Activated CD8-positive, alpha-beta memory T cell treated with anti-CD3 and anti-CD28 coated beads for 36 hours (primary cell): ENCODE data around the gene TIMM44. TPM values are rescaled to one million over a fixed set of nuclear protein-coding genes. Genes with fewer than 3 reads are reported as not detected.
"Not testable (repeated sequence)": the region's sequence is repeated elsewhere in the genome, so short reads cannot be mapped to it uniquely, and the experiment has no call there.

ENCODE experiments used
- CTCF ChIA-PET: fragments of 350-600 bp; sonication (Branson Sonifier 250); formaldehyde crosslinking; loops from one replicate; lab custom pipeline; 2021; ENCODE audit warnings: antibody characterized with exemption; lab: Charles Lee
- POLR2A ChIA-PET: fragments of 350-600 bp; sonication (Branson Sonifier 250); formaldehyde crosslinking; loops from one replicate; lab custom pipeline; 2021; ENCODE audit warnings: antibody characterized with exemption; lab: Charles Lee
- total RNA-seq, 2 experiments: library from RNA; stranded (reverse); gene quantifications; one replicate each; pipeline ENCODE4 v1.2.3, GENCODE V29; 2021

TIMM44 gene
- total RNA-seq, 2 experiments from 2014 or later = 115 to 118 TPM

DNA sequence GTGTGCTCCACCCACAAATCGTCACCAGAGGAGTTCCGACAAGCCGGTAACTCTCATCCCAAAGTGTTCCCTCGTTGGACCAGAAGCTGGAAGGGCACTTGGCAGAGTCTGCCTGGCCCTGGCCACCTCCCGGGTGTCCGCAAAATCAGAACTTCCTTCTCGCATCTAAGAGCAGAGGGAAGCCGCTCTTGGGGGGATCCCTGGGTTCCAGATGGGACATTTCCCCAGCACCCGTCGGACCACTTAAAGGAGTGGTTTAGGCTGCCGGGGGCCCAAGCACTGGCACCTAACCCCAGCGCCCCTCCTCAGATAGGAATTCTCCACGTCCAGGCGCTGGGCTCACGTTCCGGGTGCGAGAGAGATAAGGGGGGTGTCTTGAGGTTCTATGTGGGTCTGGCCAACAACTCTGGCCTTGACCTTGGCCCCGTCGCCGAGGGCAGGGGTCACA lies 40.6 kb downstream of the TIMM44 start:
- ChIA-PET POLR2A (interaction anchor here (0.5 to 1.5 kb wide), 2 partner anchors 18 to 1598 kb away, joined by 3 to 11 read pairs; partner anchors contain the start of gene SNAPC2), CTCF (interaction anchor here (1.0 to 1.6 kb wide), 6 partner anchors 9 to 222 kb away, joined by 3 to 24 read pairs (median 5); partner anchors contain the start of genes SNAPC2, TIMM44 and TRAPPC5)

DNA sequence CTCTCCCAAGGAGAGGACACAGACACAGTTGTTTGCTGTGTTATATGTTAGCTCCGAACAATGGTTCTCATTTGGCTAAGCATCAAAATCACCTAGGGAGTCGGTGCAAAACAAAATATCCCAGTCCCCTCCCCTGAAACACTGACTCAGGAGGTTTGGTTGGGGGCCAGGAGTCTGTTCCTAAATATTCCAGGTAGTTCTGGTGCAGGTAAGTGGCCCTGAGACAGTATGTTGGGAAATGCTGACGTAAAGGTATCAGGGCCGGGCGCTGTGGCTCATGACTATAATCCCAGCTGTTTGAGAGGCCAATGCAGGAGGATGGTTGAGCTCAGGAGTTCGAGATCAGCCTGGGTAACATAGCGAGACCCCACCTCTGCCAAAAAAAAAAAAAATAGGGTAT lies 42.1 kb downstream of the TIMM44 start:
- ChIA-PET CTCF (interaction anchor here (1.3 to 1.6 kb wide), 2 partner anchors 32 to 43 kb away, joined by 5 to 6 read pairs; no protein-coding TSS in a partner anchor), POLR2A (no interaction called here)

DNA sequence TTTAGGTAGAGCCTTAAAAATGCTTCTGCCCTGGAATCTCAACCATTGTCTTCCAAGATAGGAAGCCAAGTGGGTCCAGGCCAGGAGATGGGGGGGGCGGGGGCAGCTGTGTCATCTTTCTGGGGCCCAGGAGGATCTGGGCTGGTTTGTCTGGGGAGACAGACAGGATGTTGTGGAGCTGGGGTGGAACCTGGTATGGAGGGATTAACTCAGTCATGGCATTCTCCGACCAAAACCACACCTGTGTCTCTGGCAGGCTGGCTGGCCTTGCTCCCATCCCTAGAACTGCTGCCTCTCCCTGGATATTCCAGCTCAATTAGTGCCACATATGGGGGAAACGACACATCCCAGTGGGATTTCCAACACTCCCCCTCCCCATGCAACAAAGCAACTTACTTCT lies 42.5 kb downstream of the TIMM44 start:
- ChIA-PET POLR2A (no interaction called here), CTCF (interaction anchor here (1.3 to 1.6 kb wide), 2 partner anchors 32 to 44 kb away, joined by 5 to 6 read pairs; no protein-coding TSS in a partner anchor)

- ChIA-PET POLR2A (interaction anchor here (0.5 kb wide), 1 partner anchor 294 kb away, joined by 3 read pairs; no protein-coding TSS in a partner anchor), CTCF (interaction anchor here (1.3 kb wide), 1 partner anchor 31 kb away, joined by 5 read pairs; no protein-coding TSS in a partner anchor)
Observed at GRCh38 chr19:7900401-7900870, 43.0 kb downstream of the TIMM44 start.

GRCh38 chr19:7899751-7900378 lies 43.6 kb downstream of the TIMM44 start:
- CTCF ChIA-PET = interaction anchor here (1.3 kb wide), 1 partner anchor 31 kb away, joined by 5 read pairs; no protein-coding TSS in a partner anchor
- POLR2A ChIA-PET = interaction anchor here (0.5 kb wide), 1 partner anchor 295 kb away, joined by 3 read pairs; no protein-coding TSS in a partner anchor

DNA sequence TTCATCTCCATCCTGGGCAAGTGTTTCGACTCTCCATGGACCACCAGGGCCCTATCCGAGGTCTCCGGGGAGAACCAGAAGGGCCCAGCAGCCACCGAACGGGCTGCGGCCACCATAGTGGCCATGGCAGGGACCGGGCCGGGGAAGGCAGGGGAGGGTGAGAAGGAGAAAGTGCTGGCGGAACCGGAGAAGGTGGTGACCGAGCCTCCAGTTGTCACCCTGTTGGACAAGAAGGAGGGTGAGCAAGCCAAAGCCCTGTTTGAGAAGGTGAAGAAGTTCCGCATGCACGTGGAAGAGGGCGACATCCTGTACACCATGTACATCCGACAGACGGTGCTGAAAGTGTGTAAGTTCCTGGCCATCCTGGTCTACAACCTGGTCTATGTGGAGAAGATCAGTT lies 44.5 kb downstream of the TIMM44 start:
- ChIA-PET POLR2A (no interaction called here), CTCF (interaction anchor here (0.9 kb wide), 1 partner anchor 99 kb away, joined by 4 read pairs; no protein-coding TSS in a partner anchor)

DNA sequence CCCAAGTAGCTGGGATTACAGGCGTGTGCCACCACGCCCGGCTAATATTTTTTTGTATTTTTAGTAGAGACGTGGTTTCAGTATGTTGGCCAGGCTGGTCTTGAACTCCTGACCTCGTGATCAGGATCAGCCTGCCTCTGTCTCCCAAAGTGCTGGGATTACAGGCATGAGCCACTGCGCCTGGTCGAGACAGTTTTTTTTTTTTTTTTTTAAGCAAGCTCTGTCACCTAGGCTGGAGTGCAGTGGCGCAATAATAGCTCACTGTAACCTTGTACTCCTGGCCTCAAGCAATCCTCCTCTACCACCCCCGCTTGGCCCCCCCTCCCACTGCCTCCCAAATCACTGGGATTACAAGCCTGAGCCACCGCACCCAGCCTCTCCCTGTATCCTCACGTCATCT lies 46.2 kb downstream of the TIMM44 start:
- ChIA-PET CTCF (no interaction called here), POLR2A (interaction anchor here (0.6 kb wide), 1 partner anchor 66 kb away, joined by 5 read pairs; no protein-coding TSS in a partner anchor)

DNA sequence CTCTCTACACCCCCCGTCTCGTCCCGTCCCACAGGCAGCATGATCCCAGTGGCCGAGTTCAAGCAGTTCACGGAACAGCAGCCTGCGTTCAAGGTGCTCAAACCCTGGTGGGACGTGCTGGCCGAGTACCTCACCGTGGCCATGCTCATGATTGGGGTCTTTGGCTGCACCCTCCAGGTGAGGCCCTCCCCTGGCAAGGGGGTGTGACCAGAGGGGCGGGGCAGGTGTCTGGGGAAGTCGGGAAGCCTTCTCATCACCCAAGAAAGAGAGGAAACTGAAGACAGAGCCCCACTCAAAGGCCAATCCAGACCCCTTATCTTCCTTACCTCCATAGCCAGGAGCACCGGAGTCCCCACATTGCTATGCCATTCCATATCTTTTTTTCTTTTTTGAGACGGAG lies 47.9 kb downstream of the TIMM44 start:
- ChIA-PET POLR2A (no interaction called here), CTCF (no interaction called here)

- ChIA-PET POLR2A (no interaction called here), CTCF (no interaction called here)
Observed at GRCh38 chr19:7894612-7895309, 48.7 kb downstream of the TIMM44 start.

DNA sequence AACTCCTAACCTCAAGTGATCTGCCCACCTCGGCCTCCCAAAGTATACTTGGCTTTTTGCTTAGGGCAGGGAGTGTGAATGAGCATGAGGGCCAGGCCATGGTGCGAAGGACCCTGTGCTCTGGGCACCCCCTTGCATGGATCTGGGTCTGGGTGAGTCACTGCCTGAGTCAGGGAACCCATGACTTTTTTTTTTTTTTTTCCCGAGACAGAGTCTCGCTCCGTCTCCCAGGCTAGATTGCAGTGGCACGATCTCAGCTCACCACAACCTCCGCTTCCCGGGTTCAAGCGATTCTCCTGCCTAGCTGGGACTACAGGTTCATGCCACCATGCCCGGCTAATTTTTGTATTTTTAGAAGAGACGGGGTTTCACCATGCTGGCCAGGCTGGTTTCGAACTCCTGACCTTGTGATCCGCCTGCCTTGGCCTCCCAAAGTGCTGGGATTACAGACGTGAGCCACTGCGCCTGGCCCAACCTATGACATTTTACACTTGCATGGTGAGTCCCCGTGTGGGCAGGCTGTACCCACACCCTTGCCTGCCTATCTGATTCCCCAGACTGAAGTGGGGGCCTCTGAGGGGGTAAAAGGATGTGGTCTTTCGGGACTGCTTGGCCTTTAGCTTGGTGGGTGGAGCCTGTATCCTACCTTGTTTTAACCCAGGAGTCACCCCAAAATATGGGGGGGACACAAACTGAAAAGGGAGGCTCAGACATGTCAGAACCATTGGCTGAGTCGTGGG lies 49.9 kb downstream of the TIMM44 start:
- POLR2A ChIA-PET, CTCF ChIA-PET: not testable (repeated sequence)

- CTCF ChIA-PET = no interaction called here
Observed at GRCh38 chr19:7888826-7889217, 54.6 kb downstream of the TIMM44 start.

GRCh38 chr19:7888145-7888825 lies 55.2 kb downstream of the TIMM44 start, which contains the start of gene LRRC8E:
Gene LRRC8E, plus strand, starts transcription at chr19:7888510. Its CDS starts 7,094 bp downstream, at chr19:7895604.
- CTCF ChIA-PET = interaction anchor here (0.9 kb wide), 1 partner anchor 19 kb away, joined by 3 read pairs; no protein-coding TSS in a partner anchor
- POLR2A ChIA-PET = no interaction called here

More at GRCh38 chr19:7888826-7889217, 54.6 kb downstream of the TIMM44 start:
- POLR2A ChIA-PET = no interaction called here

DNA sequence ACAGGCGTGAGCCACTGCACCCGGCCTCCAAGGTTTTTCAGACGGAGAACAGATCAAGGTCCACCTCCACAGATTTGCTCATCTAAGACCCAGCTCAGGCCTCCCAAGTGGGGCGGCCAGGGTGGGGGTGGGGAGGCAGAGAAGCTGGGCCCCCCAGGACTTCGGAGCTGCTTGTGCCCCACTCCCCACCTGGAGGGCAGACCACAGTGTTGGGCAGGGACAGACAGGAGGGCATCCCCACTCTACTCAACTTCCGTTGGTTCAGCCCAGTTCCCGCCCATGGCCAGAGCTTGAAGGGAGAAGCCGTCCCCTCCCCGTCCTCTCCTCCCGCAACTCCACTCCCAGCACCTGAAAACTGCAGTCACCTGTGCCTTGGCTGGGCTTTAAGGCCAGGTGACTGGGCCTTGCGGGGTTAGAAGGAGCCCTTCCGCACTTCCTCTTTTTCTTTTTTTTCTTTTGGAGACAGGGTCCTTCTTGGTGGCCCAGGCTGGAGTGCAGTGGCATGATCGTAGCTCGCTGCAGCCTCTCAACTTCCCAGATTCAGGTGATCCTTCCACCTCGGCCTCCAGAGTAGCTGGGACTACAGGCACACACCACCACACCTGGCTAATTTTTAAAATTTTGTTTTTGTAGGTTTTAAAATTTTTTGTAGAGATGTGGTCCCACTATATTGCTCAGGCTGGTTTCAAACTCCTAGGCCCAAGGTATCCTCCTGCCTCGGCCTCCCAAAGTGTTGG lies 55.9 kb downstream of the TIMM44 start:
- POLR2A ChIA-PET = no interaction called here
- CTCF ChIA-PET = interaction anchor here (0.7 to 0.9 kb wide), 2 partner anchors 18 to 29 kb away, joined by 3 read pairs; no protein-coding TSS in a partner anchor

GRCh38 chr19:7885818-7886217 lies 57.6 kb downstream of the TIMM44 start:
- ChIA-PET CTCF (interaction anchor here (0.7 kb wide), 1 partner anchor 317 kb away, joined by 3 read pairs; no protein-coding TSS in a partner anchor), POLR2A (no interaction called here)

GRCh38 chr19:7883796-7884570 lies 59.5 kb downstream of the TIMM44 start:
- ChIA-PET CTCF (no interaction called here), POLR2A (no interaction called here)

- POLR2A ChIA-PET = no interaction called here
- CTCF ChIA-PET = no interaction called here
Observed at GRCh38 chr19:7883105-7883504, 60.4 kb downstream of the TIMM44 start.

DNA sequence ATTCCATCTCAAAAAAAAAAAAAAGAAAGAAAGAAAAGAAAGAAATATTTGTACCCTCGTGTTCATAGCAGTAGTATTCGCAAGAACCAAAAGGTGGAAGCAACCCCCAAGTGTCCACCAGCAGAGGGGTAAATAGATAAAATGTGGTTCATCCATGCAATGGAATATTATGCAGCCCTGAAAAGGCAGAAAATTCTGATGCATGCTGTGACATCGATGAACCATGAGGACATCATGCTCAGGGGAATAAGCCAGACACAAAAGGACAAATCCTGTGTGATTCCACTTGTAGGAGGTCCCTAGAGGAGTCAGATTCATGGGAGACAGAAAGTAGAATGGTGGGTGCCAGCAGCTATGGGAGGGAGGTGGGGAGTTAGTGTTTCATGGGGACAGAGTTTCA lies 61.6 kb downstream of the TIMM44 start:
- CTCF ChIA-PET = no interaction called here
- POLR2A ChIA-PET = no interaction called here
